Liver (tissue), 3 donors: Measurements from ENCODE around the gene NUCKS1.

ENCODE experiments used
- ATF3 ChIP-seq: IDR thresholded peaks from 2 replicates; pipeline ENCODE4 v1.6.1; 2016; ENCODE audit warnings: antibody characterized with exemption
- CTCF ChIP-seq: fragments of 150-350 bp; IDR thresholded peaks from 2 replicates; pipeline ENCODE4 v1.5.1; 2017; ENCODE audit warnings: improper control_type of control experiment, low read depth, low read length; ENCODE audit not compliant: missing input control
- EGR1 ChIP-seq, 2 donors: IDR thresholded peaks; 2 replicates each; pipeline ENCODE4 v1.6.1; 2016 to 2018; ENCODE audit warnings: antibody characterized with exemption in 2 of 2, low read depth in 2 of 2
- FOXA1 ChIP-seq: IDR thresholded peaks from 2 replicates; pipeline ENCODE4 v1.6.1; 2016; ENCODE audit warnings: antibody characterized with exemption
- GABPA ChIP-seq, 2 donors: IDR thresholded peaks in 1 of 2; conservative IDR thresholded peaks in 1 of 2; 2 replicates each; pipeline ENCODE4 v1.6.1; 2016; ENCODE audit warnings: antibody characterized with exemption in 2 of 2, mild to moderate bottlenecking in 1 of 2, moderate library complexity in 1 of 2
- HNF4A ChIP-seq, 2 donors: conservative IDR thresholded peaks; 2 replicates each; pipeline ENCODE4 v1.6.1; 2016; ENCODE audit warnings: antibody characterized with exemption in 2 of 2, mild to moderate bottlenecking in 2 of 2
- RAD21 ChIP-seq, 2 donors: IDR thresholded peaks; 2 replicates each; pipeline ENCODE4 v1.6.1; 2016; ENCODE audit warnings: antibody characterized with exemption in 2 of 2, mild to moderate bottlenecking in 2 of 2
- TAF1 ChIP-seq: conservative IDR thresholded peaks from 2 replicates; pipeline ENCODE4 v1.6.1; 2016; ENCODE audit warnings: antibody characterized with exemption, mild to moderate bottlenecking
- YY1 ChIP-seq: IDR thresholded peaks from 2 replicates; pipeline ENCODE4 v1.6.1; 2016; ENCODE audit warnings: antibody characterized with exemption, mild to moderate bottlenecking
- ZBTB33 ChIP-seq: IDR thresholded peaks from 2 replicates; pipeline ENCODE4 v1.6.1; 2016; ENCODE audit warnings: antibody characterized with exemption
- donor health status: healthy.
- donor health status: healthy.

DNA sequence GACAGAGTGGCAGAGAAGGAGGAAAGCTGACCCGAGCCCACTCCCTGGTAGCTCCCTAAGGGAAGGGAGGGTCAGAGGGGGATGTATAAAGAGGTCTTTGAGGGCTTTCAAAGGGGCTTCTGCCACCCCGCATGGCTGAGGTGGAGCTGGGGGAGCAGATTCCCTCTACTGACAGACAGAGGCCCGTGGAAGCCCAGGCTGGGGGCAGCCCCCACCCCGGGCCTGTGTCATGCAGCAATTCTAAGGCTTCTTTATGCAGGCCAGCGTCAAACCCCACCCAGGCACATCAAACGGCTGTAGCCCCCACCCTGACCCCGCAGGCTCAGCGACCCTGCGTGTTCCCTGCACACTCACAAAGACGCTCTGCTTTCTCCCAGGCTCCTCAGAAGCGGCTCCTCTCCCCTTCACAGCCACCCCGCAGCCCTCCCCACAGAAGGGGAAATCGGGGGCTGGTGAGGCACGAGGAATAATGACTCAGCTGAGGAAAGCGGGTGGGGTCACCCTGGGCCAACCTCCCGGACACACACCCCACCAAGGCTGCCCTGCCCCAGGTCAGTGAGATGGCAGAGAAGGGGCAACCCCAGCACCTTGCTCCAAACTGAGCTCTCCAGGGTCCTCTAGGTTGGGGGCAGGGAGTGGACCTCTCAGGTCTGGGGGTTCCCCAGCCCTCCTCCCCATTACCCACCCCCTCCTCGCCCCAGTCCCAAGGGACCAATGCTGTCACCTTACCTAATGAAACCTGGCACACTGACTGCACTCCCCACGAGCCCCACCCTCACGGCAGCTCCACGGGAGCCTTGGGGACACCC is 80.4 kb downstream of the NUCKS1 start:
- TF ChIP-seq TAF1 (no peak), GABPA (IDR thresholded peaks at IDR 0.05 in 1 of 2, conservative IDR thresholded peaks at IDR 0.05 in 1 of 2) (no peak), FOXA1 (no peak), CTCF (no peak), ATF3 (no peak), YY1 (no peak), HNF4A (conservative IDR thresholded peaks at IDR 0.05) (no peak), EGR1 (IDR thresholded peaks at IDR 0.05; ENCODE audit: low read depth in 2 of 2) (no peak), RAD21 (IDR thresholded peaks at IDR 0.05) (no peak), ZBTB33 (no peak)
